Tibial nerve (tissue), 4 donors: ENCODE data around the gene MYCBPAP.

Experiments used
- EP300 ChIP-seq, 2 donors: sonication (generic); formaldehyde crosslinking; IDR thresholded peaks; one replicate each; pipeline ENCODE4 v1.6.1; 2017; ENCODE audit warnings: antibody characterized with exemption in 2 of 2, mild to moderate bottlenecking in 1 of 2
- POLR2A ChIP-seq, 2 donors: fragments of 450-650 bp; IDR thresholded peaks; one replicate each; pipeline ENCODE4 v1.6.1; 2017; ENCODE audit warnings: antibody characterized with exemption in 2 of 2, mild to moderate bottlenecking in 2 of 2, moderate library complexity in 2 of 2
- TF ChIP-seq, protein P1 (sequence below), 5 experiments: fragments of 200-600 bp in 3 of 5; fragments of 450-650 bp in 2 of 5; sonication (generic) in 3 of 5; IDR thresholded peaks; one replicate each; pipeline ENCODE4 v1.5.1; 2016 to 2019; ENCODE audit warnings: antibody characterized with exemption in 5 of 5, mild to moderate bottlenecking in 3 of 5, moderate library complexity in 2 of 5

DNA sequence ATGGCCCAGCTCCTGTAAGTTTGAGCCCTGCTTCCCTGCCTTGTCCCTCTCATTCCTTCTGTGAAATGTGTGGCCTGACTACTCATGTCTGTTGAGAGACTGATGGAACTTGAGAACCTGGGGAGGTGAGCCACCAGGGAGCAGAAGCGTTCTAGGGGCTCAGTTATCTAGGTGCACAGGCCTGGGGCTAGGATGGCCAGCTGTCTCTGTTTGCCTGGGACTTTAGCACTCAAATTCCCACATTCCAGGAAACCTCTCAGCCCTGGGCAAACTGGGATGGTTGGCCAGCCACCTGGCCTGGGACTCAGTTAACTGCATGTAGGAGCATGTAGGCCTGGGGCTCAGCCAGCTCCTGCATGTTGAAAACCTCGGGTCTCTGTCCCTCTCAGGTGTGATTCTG is 15.0 kb downstream of the MYCBPAP start:
- TF ChIP-seq, protein P1, sequence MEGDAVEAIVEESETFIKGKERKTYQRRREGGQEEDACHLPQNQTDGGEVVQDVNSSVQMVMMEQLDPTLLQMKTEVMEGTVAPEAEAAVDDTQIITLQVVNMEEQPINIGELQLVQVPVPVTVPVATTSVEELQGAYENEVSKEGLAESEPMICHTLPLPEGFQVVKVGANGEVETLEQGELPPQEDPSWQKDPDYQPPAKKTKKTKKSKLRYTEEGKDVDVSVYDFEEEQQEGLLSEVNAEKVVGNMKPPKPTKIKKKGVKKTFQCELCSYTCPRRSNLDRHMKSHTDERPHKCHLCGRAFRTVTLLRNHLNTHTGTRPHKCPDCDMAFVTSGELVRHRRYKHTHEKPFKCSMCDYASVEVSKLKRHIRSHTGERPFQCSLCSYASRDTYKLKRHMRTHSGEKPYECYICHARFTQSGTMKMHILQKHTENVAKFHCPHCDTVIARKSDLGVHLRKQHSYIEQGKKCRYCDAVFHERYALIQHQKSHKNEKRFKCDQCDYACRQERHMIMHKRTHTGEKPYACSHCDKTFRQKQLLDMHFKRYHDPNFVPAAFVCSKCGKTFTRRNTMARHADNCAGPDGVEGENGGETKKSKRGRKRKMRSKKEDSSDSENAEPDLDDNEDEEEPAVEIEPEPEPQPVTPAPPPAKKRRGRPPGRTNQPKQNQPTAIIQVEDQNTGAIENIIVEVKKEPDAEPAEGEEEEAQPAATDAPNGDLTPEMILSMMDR (IDR thresholded peaks at IDR 0.05): no peak
- TF ChIP-seq POLR2A (IDR thresholded peaks at IDR 0.05): no peak
- no peak for TF ChIP-seq EP300 (IDR thresholded peaks at IDR 0.05)
